ENCODE results near the gene EMC9.

- TF ChIP-seq CTCF (IDR thresholded peaks at IDR 0.05 in 4 of 5, conservative IDR thresholded peaks at IDR 0.05 in 1 of 5) (no peak), POLR2A (IDR thresholded peaks at IDR 0.05) (peak in 1 of 2 donors; percentile 40)
Observed at GRCh38 chr14:24130717-24131548, 10.5 kb downstream of the EMC9 start.
